Stimulated activated CD4-positive, alpha-beta T cell treated with anti-CD3 and anti-CD28 coated beads, Interleukin-12 subunit alpha, Interleukin-12 subunit beta, amount 100 ng/mL, for 4 hours (primary cell): ENCODE results near the gene SULF2.
"Not testable (repeated sequence)": the region's sequence is repeated elsewhere in the genome, so short reads cannot be mapped to it uniquely, and the experiment has no call there.

Experiments used
- DNase-seq: peaks from one replicate; pipeline ENCODE4 v3.0.0-alpha.2; 2020

The SULF2 gene

DNA sequence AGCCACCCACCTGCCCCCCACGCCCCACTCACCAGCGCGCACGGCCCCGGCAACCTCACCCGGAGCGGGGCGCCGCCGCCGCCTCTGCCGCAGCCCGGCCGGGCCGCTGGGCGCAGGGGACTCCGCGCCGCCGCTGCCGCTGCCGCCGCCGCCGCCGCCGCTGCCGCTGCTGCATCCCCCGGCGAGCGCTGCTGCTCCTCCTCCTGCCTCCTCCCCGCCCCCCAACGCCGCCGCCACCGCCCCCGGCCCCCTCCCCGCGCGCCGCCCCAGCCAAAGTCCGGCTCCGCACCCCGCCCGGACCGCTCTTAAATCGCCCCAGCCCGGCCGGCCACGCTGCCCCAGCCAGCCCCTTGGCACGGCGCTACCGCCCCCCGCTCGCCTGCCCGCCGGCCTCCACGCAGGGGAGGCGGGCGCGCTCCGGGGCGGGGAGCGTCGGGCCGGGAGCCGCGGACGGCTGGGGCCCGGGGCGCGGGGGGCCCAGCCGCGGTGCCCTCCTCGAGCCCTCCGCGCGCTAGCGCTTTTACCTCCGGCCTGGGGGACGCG lies at the start of gene SULF2:
Gene SULF2, minus strand, starts transcription at position 171 of the 543 bp plus-strand sequence. CDS start 28,118 bp downstream, outside the sequence.
- no peak for DNase-seq

DNA sequence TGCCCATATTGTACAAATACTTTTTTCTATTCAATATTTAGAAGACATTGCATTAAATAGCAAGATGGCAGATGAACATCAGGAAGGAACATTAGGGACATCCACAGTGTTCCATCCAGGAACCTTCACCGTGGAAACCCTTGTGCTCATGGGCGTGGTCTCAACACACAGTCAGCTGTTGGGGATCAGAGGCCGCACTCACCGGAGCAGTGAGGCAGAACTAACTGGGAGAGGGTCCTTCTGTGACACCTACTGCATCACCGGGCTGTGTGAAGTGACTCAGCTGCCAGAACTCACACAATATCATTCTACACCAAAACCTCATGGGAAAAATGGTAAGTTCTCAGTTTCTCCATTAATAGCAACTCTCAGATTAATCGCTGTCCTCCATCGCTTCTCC lies 46.4 kb upstream of the SULF2 start:
- DNase-seq = not testable (repeated sequence)

- DNase-seq = not testable (repeated sequence)
Observed at GRCh38 chr20:47826716-47827115, 41.4 kb upstream of the SULF2 start.

DNA sequence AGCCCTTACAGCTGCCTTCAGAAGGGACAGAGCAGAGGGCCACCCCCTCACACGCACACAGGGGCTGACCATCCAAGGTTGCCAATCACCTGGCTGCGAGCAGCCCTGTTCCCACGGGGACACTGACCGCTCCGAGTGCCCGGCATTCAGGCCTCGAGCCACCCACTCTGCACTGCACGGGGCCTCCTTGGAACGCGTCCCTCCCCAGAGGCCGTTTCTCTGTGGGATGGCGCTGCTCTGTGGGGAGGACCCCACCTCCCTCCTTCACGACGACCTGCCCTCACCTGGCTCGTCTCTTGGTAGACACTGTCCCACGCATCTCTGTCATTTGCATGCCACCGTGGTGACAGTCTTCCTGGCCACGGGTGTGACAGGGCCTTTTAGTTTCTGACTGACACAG lies 40.7 kb upstream of the SULF2 start:
- not testable (repeated sequence) for DNase-seq

GRCh38 chr20:47825011-47825762 lies 39.9 kb upstream of the SULF2 start:
- DNase-seq = no peak

- DNase-seq = not testable (repeated sequence)
Observed at GRCh38 chr20:47823941-47824340, 38.7 kb upstream of the SULF2 start.

- no peak for DNase-seq
Observed at GRCh38 chr20:47821481-47822100, 36.3 kb upstream of the SULF2 start.

DNA sequence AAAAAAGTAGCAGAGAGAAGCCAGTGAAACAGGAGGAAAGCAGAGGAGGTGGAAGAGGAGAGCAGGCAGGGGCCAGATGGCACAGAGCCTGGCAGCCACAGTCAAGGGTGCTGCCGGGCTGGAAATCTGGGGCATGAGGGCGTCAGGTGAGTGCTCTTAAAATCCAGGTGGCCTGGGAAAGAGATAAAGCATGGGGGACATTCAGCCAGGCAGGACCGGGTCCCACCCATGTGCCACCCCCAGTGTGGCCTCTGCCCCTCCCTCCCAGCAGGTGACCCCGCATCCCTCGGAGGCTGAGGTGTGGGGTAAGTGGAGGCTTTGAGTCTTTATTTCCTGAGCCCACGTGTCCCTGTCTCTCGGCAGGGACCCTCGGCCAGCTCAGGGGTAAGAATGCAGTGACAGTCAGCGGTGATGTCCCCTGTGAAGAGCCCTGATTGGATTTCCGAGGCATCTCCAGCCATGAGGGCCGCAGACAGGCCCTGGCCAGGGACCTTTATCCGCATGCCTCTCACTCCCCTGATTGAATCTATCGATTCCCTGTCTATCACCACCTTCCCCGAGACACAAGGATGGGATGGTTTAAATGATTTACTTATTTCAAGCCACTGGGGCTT lies 33.8 kb upstream of the SULF2 start:
- DNase-seq = no peak

DNA sequence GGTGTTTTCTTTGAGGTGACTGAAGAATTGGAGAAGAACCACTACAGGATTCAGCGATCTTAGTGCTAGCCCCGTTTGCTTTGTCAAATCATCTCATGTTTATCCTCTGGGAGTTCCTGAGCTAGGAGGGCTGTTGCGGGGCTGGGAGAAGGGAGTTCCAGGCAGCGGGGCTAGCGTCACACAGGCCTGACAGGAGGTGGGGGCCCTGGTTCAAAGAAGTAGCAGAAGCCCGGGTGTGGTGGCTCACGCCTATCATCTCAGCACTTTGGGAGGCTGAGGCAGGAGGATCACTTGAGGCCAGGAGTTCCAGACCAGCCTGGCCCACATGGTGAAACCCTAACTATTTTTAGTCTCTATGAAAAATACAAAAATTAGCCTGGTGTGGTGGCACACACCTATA lies 33.2 kb upstream of the SULF2 start:
- DNase-seq = no peak

- DNase-seq = no peak
Observed at GRCh38 chr20:47818016-47818415, 32.7 kb upstream of the SULF2 start.

GRCh38 chr20:47817573-47817972 lies 32.3 kb upstream of the SULF2 start:
- DNase-seq = no peak

DNA sequence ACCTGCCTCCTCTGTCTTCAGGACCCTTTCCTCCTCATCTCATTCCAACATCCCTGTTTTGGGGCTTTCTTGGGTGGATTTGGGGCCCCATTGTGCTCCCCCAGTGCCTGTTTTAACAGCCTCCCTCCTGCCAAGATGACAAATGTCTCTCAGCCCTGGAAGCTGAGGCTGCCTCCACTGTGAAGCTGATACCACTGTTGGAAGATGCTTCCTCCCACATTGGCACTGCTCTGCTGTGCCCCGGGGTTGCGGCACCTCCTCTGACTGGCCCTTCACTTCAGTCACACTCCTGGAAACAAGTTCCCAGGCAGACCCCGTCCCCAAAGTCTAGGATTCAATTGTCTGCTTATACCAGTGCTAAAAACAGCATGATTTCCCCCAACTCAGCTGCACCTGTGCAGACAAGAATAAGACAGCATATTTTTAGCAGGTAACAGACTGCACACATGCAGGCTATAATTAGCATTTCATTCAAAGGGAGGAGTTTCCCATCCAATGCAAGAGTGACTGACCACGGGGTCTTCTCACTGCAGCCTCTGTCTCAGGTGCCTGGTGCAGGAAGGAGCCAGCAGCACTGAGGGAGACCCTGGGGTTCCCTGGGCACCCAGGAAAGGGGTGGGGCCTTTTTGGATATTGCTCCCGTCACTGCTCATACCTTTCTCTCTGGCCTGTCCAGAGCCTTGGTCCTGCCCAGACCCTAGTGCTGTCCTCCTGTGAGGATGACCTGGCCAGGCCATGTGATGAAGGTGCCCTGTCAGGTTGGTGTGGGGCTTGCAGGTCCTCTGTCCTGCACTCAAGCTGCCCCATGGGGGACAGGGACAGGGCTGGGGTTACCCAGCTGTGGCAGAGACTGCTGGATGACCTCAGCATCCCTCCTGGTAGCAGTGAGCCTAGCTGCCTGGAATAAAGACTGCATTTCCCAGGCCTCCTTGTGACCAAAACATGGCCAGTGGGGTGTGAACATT lies 31.5 kb upstream of the SULF2 start:
- DNase-seq = no peak

DNA sequence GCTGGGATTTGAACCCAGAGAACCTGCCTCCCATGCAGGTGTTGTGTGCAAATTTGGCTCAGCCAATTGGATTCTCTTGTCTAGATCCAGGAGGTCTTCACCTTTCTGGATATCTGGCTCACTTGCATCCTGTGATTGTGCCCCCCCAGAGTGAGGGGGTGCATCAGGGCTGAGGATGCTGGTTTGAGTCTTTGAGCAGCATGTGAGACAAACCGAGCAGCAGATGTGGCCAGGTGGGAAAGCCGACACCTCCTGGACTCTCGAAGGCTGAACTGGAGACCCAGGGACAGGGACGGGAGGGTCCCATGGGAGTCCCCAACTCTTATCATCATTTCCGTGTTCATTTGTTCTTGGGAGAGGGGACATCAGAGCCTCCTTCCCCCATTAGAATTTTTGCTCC lies 30.6 kb upstream of the SULF2 start:
- DNase-seq = no peak

DNA sequence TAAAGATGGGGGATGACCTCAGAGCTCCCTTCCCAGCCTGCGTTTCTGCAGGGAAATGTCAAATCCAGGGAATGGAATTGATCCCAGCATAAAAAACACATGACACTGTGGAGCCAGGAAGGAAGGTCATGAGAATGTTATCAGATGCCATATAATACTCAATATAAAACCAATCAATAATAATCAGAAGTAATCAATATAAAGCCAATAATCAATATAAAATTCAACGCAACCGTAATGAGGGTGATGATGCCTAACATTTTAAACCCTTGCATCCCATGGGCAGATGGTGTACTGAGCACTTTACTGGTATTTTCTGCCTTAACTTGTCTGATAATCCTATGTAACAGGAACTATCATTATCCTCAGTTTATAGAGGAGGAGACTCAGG lies 30.1 kb upstream of the SULF2 start:
- DNase-seq = no peak

GRCh38 chr20:47814632-47815415 lies 29.5 kb upstream of the SULF2 start:
- DNase-seq = no peak

- no peak for DNase-seq
Observed at GRCh38 chr20:47810721-47811347, 25.6 kb upstream of the SULF2 start.

DNA sequence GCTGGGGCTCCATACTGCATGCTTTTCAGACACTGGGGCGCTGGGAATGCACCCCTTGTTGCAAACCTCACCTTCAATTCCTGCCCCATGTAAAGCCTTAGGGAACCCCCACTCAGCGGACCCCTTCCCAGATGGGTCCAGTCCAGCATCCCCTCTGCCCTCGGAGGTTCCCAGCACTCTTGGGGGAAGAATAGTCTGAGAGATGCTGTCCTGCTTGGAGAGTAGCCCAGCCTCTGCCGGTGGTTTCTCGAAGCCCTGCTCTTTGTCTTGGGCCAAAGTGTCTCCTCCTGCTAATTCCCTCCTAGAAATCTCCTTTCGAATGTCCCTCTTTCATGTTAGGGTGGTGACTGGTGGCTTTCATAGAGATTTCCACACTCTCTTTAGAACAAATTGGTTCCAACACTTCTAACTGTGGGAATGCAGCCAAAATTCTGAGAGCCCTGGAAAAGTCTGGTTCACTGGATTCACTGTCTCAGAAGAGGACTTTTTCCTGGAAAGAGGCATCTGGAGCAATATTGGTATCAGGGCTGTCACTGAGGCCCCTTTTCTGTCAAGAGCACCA lies 24.9 kb upstream of the SULF2 start:
- no peak for DNase-seq

DNA sequence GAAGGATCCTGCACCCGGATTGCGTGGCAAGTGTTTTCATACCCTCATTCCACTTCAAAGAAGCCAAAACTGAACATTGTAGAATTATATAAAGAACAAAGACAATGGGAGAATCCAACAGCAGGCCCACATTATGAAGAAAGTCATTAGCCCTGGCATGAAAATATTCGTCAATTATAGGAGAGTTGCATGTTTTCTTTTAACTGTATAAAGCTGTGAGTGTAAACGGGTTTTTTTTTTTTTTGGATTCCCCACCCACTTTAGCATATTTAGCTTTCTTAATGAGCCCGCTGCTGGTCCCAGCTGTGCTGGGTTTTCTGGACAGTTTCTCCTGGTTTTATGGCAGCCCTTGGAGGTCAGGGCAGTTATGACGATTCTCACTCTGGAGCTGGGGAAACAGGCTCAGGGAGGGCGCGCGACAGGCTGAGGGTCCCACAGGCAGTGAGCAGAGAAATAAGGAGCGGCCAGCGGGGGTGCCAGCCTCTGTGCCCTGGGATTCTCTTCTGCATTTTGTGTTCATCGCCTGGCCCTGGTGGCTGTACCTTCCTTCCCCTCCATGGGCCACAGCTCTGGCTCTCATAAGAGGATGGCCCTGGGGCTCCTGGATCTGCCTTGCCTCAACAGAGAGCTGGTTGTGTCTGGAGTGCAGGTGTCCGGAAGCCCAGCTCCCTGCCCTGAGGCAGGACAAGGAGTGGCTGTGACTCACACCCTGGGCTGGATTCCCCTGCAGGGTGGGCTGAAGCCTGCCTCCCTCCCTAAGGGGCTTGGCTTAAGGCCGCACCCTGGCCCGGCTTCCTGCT lies 24.1 kb upstream of the SULF2 start:
- DNase-seq = no peak

DNA sequence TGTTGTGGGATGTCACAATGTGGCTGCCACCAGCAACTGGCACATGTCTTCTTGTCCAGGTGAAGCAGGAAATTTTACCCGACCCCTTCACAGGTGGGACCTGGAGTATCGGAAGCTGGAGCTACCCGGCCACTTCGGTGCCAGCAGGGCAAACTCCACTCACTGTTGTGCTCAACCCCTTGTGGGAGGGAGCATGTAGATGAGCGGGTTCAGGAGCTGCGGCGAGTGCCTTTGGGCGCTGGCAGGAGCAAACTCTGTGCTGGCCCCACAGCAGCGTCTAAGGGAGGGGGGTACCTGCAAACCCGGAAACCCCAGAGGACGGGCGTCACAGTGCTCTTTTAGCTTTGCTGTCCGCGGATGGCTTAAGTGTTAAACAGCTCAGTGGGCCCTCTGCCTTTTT lies 20.7 kb upstream of the SULF2 start:
- DNase-seq = no peak

- DNase-seq = not testable (repeated sequence)
Observed at GRCh38 chr20:47804972-47805371, 19.7 kb upstream of the SULF2 start.
